ENCODE results near the gene PLXNA4. TPM values are rescaled to one million over a fixed set of nuclear protein-coding genes. Genes with fewer than 3 reads are reported as not detected.

Gene PLXNA4
- total RNA-seq, 1 experiment from 2014 or later, result not detected

DNA sequence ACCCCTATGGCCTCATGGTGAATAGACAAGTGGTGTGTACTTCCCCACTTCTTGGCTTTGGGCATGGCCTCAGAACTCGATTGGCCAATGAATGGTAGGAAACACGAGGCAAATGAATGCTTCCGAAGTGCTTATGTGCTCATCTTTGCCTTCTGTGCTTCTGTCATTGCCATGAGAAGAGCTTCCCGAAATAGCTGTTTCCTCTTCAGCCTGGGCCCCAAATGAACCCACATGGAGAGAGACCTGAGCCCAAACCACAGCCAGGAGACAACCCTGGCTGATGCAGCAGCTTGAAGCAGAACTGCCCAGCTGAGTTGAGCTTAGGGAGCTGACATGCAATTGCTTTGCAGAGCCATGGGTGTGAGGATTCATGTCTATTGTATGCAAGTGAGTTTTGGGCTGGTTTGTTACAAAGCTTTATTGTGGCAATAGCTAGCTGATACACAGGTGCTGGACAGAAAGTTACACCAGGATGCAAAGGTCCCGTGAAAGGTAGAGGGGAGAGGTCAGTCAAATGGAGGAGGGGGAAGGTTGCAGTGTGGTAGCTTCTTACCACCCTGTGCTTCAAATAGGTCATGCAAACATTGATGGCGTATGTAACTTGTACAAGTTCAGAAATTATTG, 328.2 kb downstream of the PLXNA4 start:
- H3K9me3 ChIP-seq, result no peaks in the 10 kb centered on the region
- H3K27me3 ChIP-seq, result no peaks in the 10 kb centered on the region
- no peak for DNase-seq
- no peaks in the 10 kb centered on the region for H3K36me3 ChIP-seq
- H3K4me3 ChIP-seq, result no peak overlapping the region

DNA sequence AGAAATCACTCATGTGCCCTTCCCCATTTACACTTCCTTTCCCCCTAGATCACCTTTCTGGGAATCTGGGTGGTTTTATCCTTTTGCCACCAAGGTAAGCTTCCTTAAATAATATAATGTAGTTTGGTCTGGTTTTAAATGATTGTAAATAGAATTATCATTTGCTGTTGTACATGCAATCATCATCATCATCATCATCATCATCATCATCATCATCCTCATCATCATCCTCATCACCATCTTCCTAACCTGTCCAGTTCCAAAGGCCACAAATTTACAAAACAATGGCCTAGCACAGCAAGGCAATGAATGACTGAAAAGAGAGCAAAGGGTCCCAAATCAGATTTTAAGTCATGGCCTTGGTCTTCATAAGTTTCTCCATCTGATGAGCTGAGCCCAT, 329.7 kb downstream of the PLXNA4 start:
- H3K36me3 ChIP-seq, result no peaks in the 10 kb centered on the region

GRCh38 chr7:132245539-132245938, 330.7 kb downstream of the PLXNA4 start:
- Histone ChIP-seq H3K27me3 (no peaks in the 10 kb centered on the region), H3K4me3 (no peak overlapping the region), H3K36me3 (no peaks in the 10 kb centered on the region), H3K9me3 (no peaks in the 10 kb centered on the region)
- no peak for DNase-seq

More for the DNA sequence above, 329.7 kb downstream of the PLXNA4 start:
- Histone ChIP-seq H3K4me3 (no peak overlapping the region), H3K27me3 (no peaks in the 10 kb centered on the region), H3K9me3 (no peaks in the 10 kb centered on the region)
- no peak for DNase-seq

- DNase-seq, result no peak
- Histone ChIP-seq H3K27me3 (no peaks in the 10 kb centered on the region), H3K4me3 (no peak overlapping the region), H3K36me3 (no peaks in the 10 kb centered on the region), H3K9me3 (no peaks in the 10 kb centered on the region)
Observed at GRCh38 chr7:132244903-132245480, 331.3 kb downstream of the PLXNA4 start.

- no peak for DNase-seq
- H3K9me3 ChIP-seq, result no peaks in the 10 kb centered on the region
Observed at GRCh38 chr7:132243463-132243862, 332.8 kb downstream of the PLXNA4 start.

GRCh38 chr7:132243051-132243450, 333.2 kb downstream of the PLXNA4 start:
- no peak for DNase-seq
- Histone ChIP-seq H3K9me3 (no peaks in the 10 kb centered on the region), H3K36me3 (no peaks in the 10 kb centered on the region), H3K27me3 (no peaks in the 10 kb centered on the region), H3K4me3 (no peak overlapping the region)

More at GRCh38 chr7:132243463-132243862, 332.8 kb downstream of the PLXNA4 start:
- Histone ChIP-seq H3K27me3 (no peaks in the 10 kb centered on the region), H3K36me3 (no peaks in the 10 kb centered on the region), H3K4me3 (no peak overlapping the region)

DNA sequence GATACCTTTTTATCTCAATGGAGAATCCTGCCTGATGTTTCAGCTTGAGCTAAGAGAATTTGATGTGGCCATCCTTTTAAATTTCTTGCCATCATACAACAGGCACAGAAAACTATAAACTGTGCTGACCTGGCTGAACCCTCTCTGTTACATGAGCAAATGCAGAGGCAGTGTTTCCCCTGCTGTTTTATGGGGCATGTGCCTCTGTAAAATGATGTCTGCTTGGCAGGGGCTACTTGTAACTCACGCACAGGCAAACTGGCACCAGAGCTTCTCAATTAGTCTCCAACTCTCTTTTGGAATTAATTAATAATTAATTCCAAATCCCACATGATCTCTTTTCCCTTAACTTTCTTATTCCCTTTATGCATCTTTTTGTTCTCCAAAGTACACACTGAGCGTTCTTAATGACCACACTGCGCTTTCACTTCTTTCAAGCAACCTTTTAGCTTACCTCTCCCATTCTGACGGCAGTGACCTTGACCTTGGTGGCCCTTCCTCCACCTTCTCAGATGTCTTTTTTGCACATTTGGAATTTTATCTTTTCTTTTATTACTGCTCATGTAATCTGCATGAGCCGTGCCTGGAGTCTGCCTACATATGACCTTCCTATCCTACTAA, 334.0 kb downstream of the PLXNA4 start:
- Histone ChIP-seq H3K27me3 (no peaks in the 10 kb centered on the region), H3K36me3 (no peaks in the 10 kb centered on the region), H3K9me3 (no peaks in the 10 kb centered on the region), H3K4me3 (no peak overlapping the region)
- no peak for DNase-seq

GRCh38 chr7:132240821-132241422, 335.3 kb downstream of the PLXNA4 start:
- no peaks in the 10 kb centered on the region for H3K27me3 ChIP-seq
- H3K36me3 ChIP-seq, result no peaks in the 10 kb centered on the region
- DNase-seq, result no peak

DNA sequence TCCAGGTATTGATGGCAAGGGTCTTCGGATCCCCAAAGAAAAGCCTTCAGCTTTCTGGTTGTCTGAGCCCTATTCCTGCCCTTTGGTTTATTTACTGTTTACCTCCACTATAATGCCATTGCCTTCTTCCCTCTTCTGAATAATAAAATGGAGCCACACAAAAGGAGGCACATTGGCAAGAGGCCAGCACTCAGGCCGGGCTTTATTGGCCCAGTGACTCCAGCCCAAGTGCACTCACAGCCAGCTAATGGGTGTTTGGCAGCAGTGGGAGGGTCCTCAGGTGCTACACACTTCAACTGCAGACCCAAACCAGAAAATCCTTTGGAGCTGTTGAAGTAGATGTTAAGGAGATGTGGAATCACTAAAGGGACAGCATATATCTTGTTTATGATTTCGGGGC, 336.0 kb downstream of the PLXNA4 start:
- Histone ChIP-seq H3K9me3 (no peaks in the 10 kb centered on the region), H3K36me3 (no peaks in the 10 kb centered on the region), H3K27me3 (no peaks in the 10 kb centered on the region), H3K4me3 (no peak overlapping the region)
- no peak for DNase-seq

More at GRCh38 chr7:132240821-132241422, 335.3 kb downstream of the PLXNA4 start:
- Histone ChIP-seq H3K4me3 (no peak overlapping the region), H3K9me3 (no peaks in the 10 kb centered on the region)

DNA sequence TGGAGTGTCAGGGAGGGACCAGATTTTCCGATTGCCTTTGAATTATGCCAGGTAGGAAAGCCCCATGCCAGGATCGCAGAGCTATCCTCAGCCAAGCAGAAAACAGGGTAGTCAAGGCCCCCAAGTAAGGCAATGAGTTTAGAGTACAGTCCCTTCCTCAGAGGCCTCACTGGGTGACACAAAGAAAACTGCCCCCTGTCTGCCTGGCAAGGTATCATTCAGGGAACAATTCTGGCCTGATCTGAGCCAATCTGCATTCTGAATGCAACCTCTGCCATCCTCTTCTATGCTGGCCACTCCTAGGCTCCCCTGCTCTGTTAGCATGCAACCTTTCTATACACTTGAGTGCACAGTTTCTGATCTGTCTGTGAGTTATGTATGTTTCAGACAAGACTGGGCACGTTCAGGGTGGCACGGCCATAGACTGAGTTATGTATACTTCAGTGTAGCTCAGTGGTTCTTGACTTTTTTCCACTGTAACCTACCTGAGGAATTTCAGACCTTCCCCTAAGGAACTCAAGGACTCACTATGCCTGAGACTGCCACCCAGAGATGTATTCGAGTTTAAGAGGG, 336.8 kb downstream of the PLXNA4 start:
- H3K36me3 ChIP-seq, result no peaks in the 10 kb centered on the region
- H3K9me3 ChIP-seq, result no peaks in the 10 kb centered on the region
- DNase-seq, result no peak
- no peak overlapping the region for H3K4me3 ChIP-seq
- no peaks in the 10 kb centered on the region for H3K27me3 ChIP-seq

DNA sequence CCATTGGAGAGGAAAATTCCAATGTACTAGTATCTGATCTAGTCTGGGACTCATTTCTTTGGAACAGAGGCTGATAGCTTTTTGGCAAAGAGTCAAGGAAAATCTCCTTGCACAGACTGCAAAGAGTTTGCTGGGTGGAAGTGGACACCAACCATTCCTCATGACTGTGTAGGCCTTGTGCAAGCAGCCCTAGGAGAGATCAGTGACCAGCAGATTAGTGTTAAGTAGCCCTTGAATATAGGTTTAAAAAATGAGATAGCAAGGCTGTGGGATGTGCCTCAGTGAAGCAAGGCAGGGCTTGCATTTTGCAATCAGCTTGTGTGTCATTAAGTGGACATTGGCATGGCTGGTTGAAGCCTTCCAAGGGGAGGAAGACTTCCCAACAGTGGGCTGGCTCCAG, 341.6 kb downstream of the PLXNA4 start:
- Histone ChIP-seq H3K4me3 (no peak overlapping the region), H3K27me3 (no peaks in the 10 kb centered on the region), H3K9me3 (no peaks in the 10 kb centered on the region), H3K36me3 (no peaks in the 10 kb centered on the region)
- no peak for DNase-seq

- no peak for DNase-seq
- Histone ChIP-seq H3K9me3 (no peaks in the 10 kb centered on the region), H3K27me3 (no peaks in the 10 kb centered on the region), H3K4me3 (no peak overlapping the region), H3K36me3 (no peaks in the 10 kb centered on the region)
Observed at GRCh38 chr7:132232406-132232805, 343.9 kb downstream of the PLXNA4 start.

DNA sequence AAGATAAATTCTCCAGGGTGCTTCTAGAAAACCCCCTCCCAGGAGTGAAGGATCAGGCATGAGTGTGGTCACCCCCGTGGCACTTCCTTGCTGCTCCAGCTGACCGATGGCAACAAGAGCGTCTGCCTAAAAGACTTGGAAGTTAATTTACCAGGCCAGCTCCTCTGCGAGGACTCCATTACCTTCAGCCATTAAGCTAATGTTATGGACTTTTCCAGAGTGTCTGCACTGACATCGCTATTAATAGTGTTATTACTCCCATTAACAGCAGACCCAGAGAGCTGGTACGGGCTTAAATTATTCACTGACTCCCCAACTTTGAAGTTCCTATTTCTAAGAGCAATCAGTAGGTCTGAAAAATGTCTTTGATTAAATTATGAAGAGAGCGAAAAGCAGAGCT, 345.8 kb downstream of the PLXNA4 start:
- no peak overlapping the region for H3K4me3 ChIP-seq
- no peaks in the 10 kb centered on the region for H3K27me3 ChIP-seq
- DNase-seq, result no peak
- no peaks in the 10 kb centered on the region for H3K9me3 ChIP-seq
- H3K36me3 ChIP-seq, result no peaks in the 10 kb centered on the region

GRCh38 chr7:132228240-132228639, 348.0 kb downstream of the PLXNA4 start:
- H3K36me3 ChIP-seq, result no peaks in the 10 kb centered on the region
- no peak overlapping the region for H3K4me3 ChIP-seq
- no peaks in the 10 kb centered on the region for H3K27me3 ChIP-seq
- no peaks in the 10 kb centered on the region for H3K9me3 ChIP-seq
- DNase-seq, result no peak

GRCh38 chr7:132226957-132227290, 349.3 kb downstream of the PLXNA4 start:
- Histone ChIP-seq H3K27me3 (no peaks in the 10 kb centered on the region), H3K36me3 (no peaks in the 10 kb centered on the region), H3K4me3 (no peak overlapping the region), H3K9me3 (no peaks in the 10 kb centered on the region)
- no peak for DNase-seq

GRCh38 chr7:132226046-132226956, 350.0 kb downstream of the PLXNA4 start:
- Histone ChIP-seq H3K9me3 (no peaks in the 10 kb centered on the region), H3K36me3 (no peaks in the 10 kb centered on the region), H3K27me3 (no peaks in the 10 kb centered on the region), H3K4me3 (no peak overlapping the region)
- no peak for DNase-seq

All from MG63 (cell line).